ENCODE data around the gene EHMT1. TPM values are rescaled to one million over a fixed set of nuclear protein-coding genes. Genes with fewer than 3 reads are reported as not detected.

EHMT1 gene
- polyA plus RNA-seq, 1 experiment = 23.3 TPM

GRCh38 chr9:137762414-137763061 is 143.7 kb downstream of the EHMT1 start:
- H3K36me3 ChIP-seq (ENCODE audit: control insufficient read depth, insufficient read depth, low read length) = peaks cover 28% of the 10 kb centered on the region

GRCh38 chr9:137763271-137763955 is 144.6 kb downstream of the EHMT1 start:
- no peak for TF ChIP-seq CTCF (IDR thresholded peaks at IDR 0.05; ENCODE audit: insufficient read depth, low read depth, low read length)
- CTCF ChIA-PET = interaction anchor here (1.2 kb wide), 1 partner anchor 84 kb away, joined by 3 read pairs; no protein-coding TSS in a partner anchor
- no peaks in the 10 kb centered on the region for H3K27me3 ChIP-seq (ENCODE audit: control insufficient read depth, insufficient read depth, low read length)
- peaks cover 25% of the 10 kb centered on the region for H3K36me3 ChIP-seq (ENCODE audit: control insufficient read depth, insufficient read depth, low read length)
- DNase-seq (ENCODE audit: low read depth) = no peak
- no peak overlapping the region for H3K4me3 ChIP-seq (ENCODE audit: low read depth, low read length)
- POLR2A ChIA-PET = no interaction called here

More at GRCh38 chr9:137762414-137763061, 143.7 kb downstream of the EHMT1 start:
- no peak overlapping the region for H3K4me3 ChIP-seq (ENCODE audit: low read depth, low read length)
- TF ChIP-seq CTCF (IDR thresholded peaks at IDR 0.05; ENCODE audit: insufficient read depth, low read depth, low read length) = no peak
- CTCF ChIA-PET = interaction anchor here (1.2 kb wide), 1 partner anchor 83 kb away, joined by 3 read pairs; no protein-coding TSS in a partner anchor
- POLR2A ChIA-PET = no interaction called here
- no peak for DNase-seq (ENCODE audit: low read depth)
- no peaks in the 10 kb centered on the region for H3K27me3 ChIP-seq (ENCODE audit: control insufficient read depth, insufficient read depth, low read length)

- Histone ChIP-seq H3K36me3 (ENCODE audit: control insufficient read depth, insufficient read depth, low read length) (peaks cover 25% of the 10 kb centered on the region), H3K4me3 (ENCODE audit: low read depth, low read length) (no peak overlapping the region), H3K27me3 (ENCODE audit: control insufficient read depth, insufficient read depth, low read length) (no peaks in the 10 kb centered on the region)
- no peak for TF ChIP-seq CTCF (IDR thresholded peaks at IDR 0.05; ENCODE audit: insufficient read depth, low read depth, low read length)
- POLR2A ChIA-PET = no interaction called here
- DNase-seq (ENCODE audit: low read depth) = no peak
- CTCF ChIA-PET = no interaction called here
Observed at GRCh38 chr9:137764171-137764671, 145.4 kb downstream of the EHMT1 start.

GRCh38 chr9:137764981-137765380 is 146.2 kb downstream of the EHMT1 start:
- ChIA-PET CTCF (no interaction called here), POLR2A (no interaction called here)
- Histone ChIP-seq H3K27me3 (ENCODE audit: control insufficient read depth, insufficient read depth, low read length) (no peaks in the 10 kb centered on the region), H3K4me3 (ENCODE audit: low read depth, low read length) (no peak overlapping the region), H3K36me3 (ENCODE audit: control insufficient read depth, insufficient read depth, low read length) (peaks cover 22% of the 10 kb centered on the region)
- DNase-seq (ENCODE audit: low read depth) = no peak
- TF ChIP-seq CTCF (IDR thresholded peaks at IDR 0.05; ENCODE audit: insufficient read depth, low read depth, low read length) = no peak

GRCh38 chr9:137765536-137765935 is 146.7 kb downstream of the EHMT1 start:
- no peaks in the 10 kb centered on the region for H3K27me3 ChIP-seq (ENCODE audit: control insufficient read depth, insufficient read depth, low read length)
- no peak overlapping the region for H3K4me3 ChIP-seq (ENCODE audit: low read depth, low read length)
- no peak for DNase-seq (ENCODE audit: low read depth)
- ChIA-PET CTCF (interaction anchor here (0.5 to 1.5 kb wide), 3 partner anchors 18 to 92 kb away, joined by 3 to 4 read pairs (median 4); no protein-coding TSS in a partner anchor), POLR2A (no interaction called here)
- H3K36me3 ChIP-seq (ENCODE audit: control insufficient read depth, insufficient read depth, low read length) = peaks cover 18% of the 10 kb centered on the region
- no peak for TF ChIP-seq CTCF (IDR thresholded peaks at IDR 0.05; ENCODE audit: insufficient read depth, low read depth, low read length)
